Mucosa of descending colon (tissue), 3 donors: ENCODE results near the gene PCNX1. TPM values are rescaled to one million over a fixed set of nuclear protein-coding genes. Genes with fewer than 3 reads are reported as not detected.

Source experiments
- ATAC-seq: fragments of 200-7000 bp; cut with Tn5 transposase; one replicate; pipeline ENCODE4 v1.9.1; 2020; ENCODE audit warnings: mild to moderate bottlenecking, moderate library complexity
- DNase-seq, 3 donors: peaks; one replicate each; pipeline ENCODE4 v3.0.0-alpha.2; 2020
- H3K36me3 ChIP-seq: fragments of 200-600 bp; one replicate; pipeline ENCODE4 v1.8.0; 2021; ENCODE audit warnings: low read depth, mild to moderate bottlenecking
- H3K4me1 ChIP-seq: fragments of 200-600 bp; one replicate; pipeline ENCODE4 v1.8.0; 2021; ENCODE audit warnings: low read depth, mild to moderate bottlenecking
- H3K4me3 ChIP-seq: fragments of 200-600 bp; one replicate; pipeline ENCODE4 v1.8.0; 2021; ENCODE audit warnings: mild to moderate bottlenecking
- H3K9me3 ChIP-seq: fragments of 200-600 bp; one replicate; pipeline ENCODE4 v1.8.0; 2021; ENCODE audit warnings: mild to moderate bottlenecking
- CTCF ChIP-seq: fragments of 200-600 bp; IDR thresholded peaks from one replicate; pipeline ENCODE4 v1.8.0; 2022; ENCODE audit warnings: antibody characterized with exemption, mild to moderate bottlenecking
- intact Hi-C, 2 donors: fragments of 100-400 bp; cut with DNase I in 1 of 2; cut with micrococcal nuclease in 1 of 2; formaldehyde crosslinking; loops; one replicate each; pipeline versions ENCODE4 v1.11.0 to v1.11.1; 2022; cut with DNase I, micrococcal nuclease
- total RNA-seq, 3 donors: library from RNA; stranded (reverse); fragmentation: NEBNext Ultra II Directional in 2 of 3; extraction: Animal tissue kit (Norgen Biotek cat#: 25700) in 2 of 3; gene quantifications; one replicate each; pipeline versions ENCODE4 v1.2.1 to v1.2.4, GENCODE V29; 2021 to 2023
- donor health status: DM: no; HTN: no; CAD: no; lungs with moderate emphysema.
- donor health status: DM: no; HTN: no; CAD: no.
- donor health status: DM: no; HTN: yes; CAD: no.

The PCNX1 gene
- total RNA-seq, 3 donors from 2014 or later, result 27.5 to 49.4 (median 33.5) TPM

GRCh38 chr14:70915415-70915814, 8.2 kb downstream of the PCNX1 start:
- intact Hi-C loops, result no loop called here
- Histone ChIP-seq H3K36me3 (no peaks in the 10 kb centered on the region), H3K4me1 (no peaks in the 10 kb centered on the region), H3K9me3 (no peaks in the 10 kb centered on the region), H3K4me3 (no peak overlapping the region)
- ATAC-seq (no peak), DNase-seq (no peak)
- no peak for TF ChIP-seq CTCF

- intact Hi-C loops, result no loop called here
- no peak for DNase-seq
- Histone ChIP-seq H3K4me3 (no peak overlapping the region), H3K4me1 (no peaks in the 10 kb centered on the region), H3K9me3 (no peaks in the 10 kb centered on the region), H3K36me3 (no peaks in the 10 kb centered on the region)
- no peak for ATAC-seq
- TF ChIP-seq CTCF, result no peak
Observed at GRCh38 chr14:70916300-70916699, 9.0 kb downstream of the PCNX1 start.

GRCh38 chr14:70916799-70917198, 9.5 kb downstream of the PCNX1 start:
- Histone ChIP-seq H3K4me1 (no peaks in the 10 kb centered on the region), H3K36me3 (no peaks in the 10 kb centered on the region), H3K4me3 (no peak overlapping the region), H3K9me3 (no peaks in the 10 kb centered on the region)
- DNase-seq (no peak), ATAC-seq (no peak)
- no peak for TF ChIP-seq CTCF
- intact Hi-C loops, result no loop called here

- H3K9me3 ChIP-seq, result no peaks in the 10 kb centered on the region
- no peak for DNase-seq
- no peak overlapping the region for H3K4me3 ChIP-seq
- no peaks in the 10 kb centered on the region for H3K4me1 ChIP-seq
- H3K36me3 ChIP-seq, result no peaks in the 10 kb centered on the region
- no peak for TF ChIP-seq CTCF
- intact Hi-C loops, result no loop called here
- no peak for ATAC-seq
Observed at GRCh38 chr14:70917633-70918032, 10.4 kb downstream of the PCNX1 start.

- intact Hi-C loops, result no loop called here
- no peak for DNase-seq
- no peak for ATAC-seq
- Histone ChIP-seq H3K36me3 (no peaks in the 10 kb centered on the region), H3K9me3 (no peaks in the 10 kb centered on the region), H3K4me1 (no peaks in the 10 kb centered on the region), H3K4me3 (no peak overlapping the region)
- no peak for TF ChIP-seq CTCF
Observed at GRCh38 chr14:70919774-70920173, 12.5 kb downstream of the PCNX1 start.

- DNase-seq (no peak), ATAC-seq (no peak)
- H3K9me3 ChIP-seq, result no peaks in the 10 kb centered on the region
- TF ChIP-seq CTCF, result no peak
- intact Hi-C loops, result no loop called here
- no peaks in the 10 kb centered on the region for H3K36me3 ChIP-seq
- H3K4me1 ChIP-seq, result no peaks in the 10 kb centered on the region
- H3K4me3 ChIP-seq, result no peak overlapping the region
Observed at GRCh38 chr14:70920608-70921007, 13.3 kb downstream of the PCNX1 start.
